ENCODE measurements around the gene STX11. TPM values are rescaled to one million over a fixed set of nuclear protein-coding genes. Genes with fewer than 3 reads are reported as not detected.

Gene STX11
- total RNA-seq, 1 experiment from 2014 or later = 0.69 TPM

DNA sequence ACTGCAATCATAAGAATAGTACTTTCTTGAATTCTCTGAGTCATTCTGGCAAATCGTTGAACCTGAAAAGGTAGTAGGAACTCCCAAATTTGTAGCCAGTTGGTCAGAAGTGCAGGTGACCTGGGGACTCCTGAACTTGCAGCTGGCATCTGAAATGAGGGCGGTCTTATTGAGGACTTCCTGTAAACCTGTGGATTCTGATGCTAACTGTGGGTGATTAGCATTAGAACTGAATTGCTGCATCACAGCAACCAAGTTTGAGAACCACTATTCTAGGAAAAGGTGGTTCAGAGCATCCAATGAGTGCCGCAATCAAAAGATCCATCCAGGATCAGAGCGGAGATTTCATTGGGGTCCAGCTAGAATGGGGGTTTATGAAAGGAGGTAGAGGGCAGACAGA is 84.6 kb downstream of the STX11 start:
- no peaks in the 10 kb centered on the region for H3K9me2 ChIP-seq (ENCODE audit: insufficient read depth)
- H3K4me2 ChIP-seq (ENCODE audit: low read length) = no peak overlapping the region
- BruUV-seq (replicated peaks) = no TSS peak
- CTCF ChIA-PET = no interaction called here
- intact Hi-C loops (cut with micrococcal nuclease) = no loop called here
- no peaks in the 10 kb centered on the region for H3K79me2 ChIP-seq (ENCODE audit: insufficient read depth, low read length)
- H3K27me3 ChIP-seq (ENCODE audit: insufficient read depth, low read length) = no peaks in the 10 kb centered on the region
- no peaks in the 10 kb centered on the region for H3K4me1 ChIP-seq (ENCODE audit: control insufficient read depth in 1 of 2, insufficient read depth in 2 of 2, low read length in 2 of 2)
- ATAC-seq = no peak
- H3K9me3 ChIP-seq (ENCODE audit: control insufficient read depth in 1 of 2, insufficient read depth in 1 of 2, low read depth in 1 of 2, low read length in 2 of 2) = no peaks in the 10 kb centered on the region
- POLR2A ChIA-PET = no interaction called here
- no peak for DNase-seq (ENCODE audit: low read depth, low spot score)
- H3K36me3 ChIP-seq (ENCODE audit: control insufficient read depth in 1 of 2, insufficient read depth in 2 of 2, low read length in 2 of 2) = no peaks in the 10 kb centered on the region
- H3K4me3 ChIP-seq (replicated peaks in 1 of 2; ENCODE audit: low read depth in 1 of 2, low read length in 2 of 2) = no peak overlapping the region
- TF ChIP-seq CEBPB (IDR thresholded peaks at IDR 0.05; ENCODE audit: low read depth) (no peak), POLR2A (IDR thresholded peaks at IDR 0.05; ENCODE audit: borderline replicate concordance, extremely low read depth, insufficient read depth, insufficient read length) (no peak), YY1 (IDR thresholded peaks at IDR 0.05; ENCODE audit: extremely low read depth, insufficient replicate concordance, low read depth, low read length) (no peak), RAD21 (IDR thresholded peaks at IDR 0.05; ENCODE audit: low read depth) (no peak), ELF1 (IDR thresholded peaks at IDR 0.05; ENCODE audit: borderline replicate concordance, low read depth) (no peak), EGR1 (IDR thresholded peaks at IDR 0.05; ENCODE audit: low read depth) (no peak), TCF7L2 (IDR thresholded peaks at IDR 0.05; ENCODE audit: borderline replicate concordance, extremely low read depth, insufficient read depth, insufficient read length) (no peak), MAX (IDR thresholded peaks at IDR 0.05) (no peak), EZH2 (IDR thresholded peaks at IDR 0.05) (no peak), POLR2AphosphoS5 (IDR thresholded peaks at IDR 0.05; ENCODE audit: low read depth, low read length) (no peak), EZH2phosphoT487 (IDR thresholded peaks at IDR 0.05; ENCODE audit: borderline replicate concordance) (no peak), JUND (IDR thresholded peaks at IDR 0.05) (no peak), CBX3 (IDR thresholded peaks at IDR 0.05; ENCODE audit: low read depth) (no peak), FOSL1 (IDR thresholded peaks at IDR 0.05; ENCODE audit: low read depth) (no peak), SIN3A (IDR thresholded peaks at IDR 0.05; ENCODE audit: low read depth) (no peak), ZNF274 (IDR thresholded peaks at IDR 0.05; ENCODE audit: low read depth, low read length) (no peak)
- TF ChIP-seq, protein P1, sequence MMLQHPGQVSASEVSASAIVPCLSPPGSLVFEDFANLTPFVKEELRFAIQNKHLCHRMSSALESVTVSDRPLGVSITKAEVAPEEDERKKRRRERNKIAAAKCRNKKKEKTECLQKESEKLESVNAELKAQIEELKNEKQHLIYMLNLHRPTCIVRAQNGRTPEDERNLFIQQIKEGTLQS (IDR thresholded peaks at IDR 0.05) = no peak
- TF ChIP-seq, protein P2, sequence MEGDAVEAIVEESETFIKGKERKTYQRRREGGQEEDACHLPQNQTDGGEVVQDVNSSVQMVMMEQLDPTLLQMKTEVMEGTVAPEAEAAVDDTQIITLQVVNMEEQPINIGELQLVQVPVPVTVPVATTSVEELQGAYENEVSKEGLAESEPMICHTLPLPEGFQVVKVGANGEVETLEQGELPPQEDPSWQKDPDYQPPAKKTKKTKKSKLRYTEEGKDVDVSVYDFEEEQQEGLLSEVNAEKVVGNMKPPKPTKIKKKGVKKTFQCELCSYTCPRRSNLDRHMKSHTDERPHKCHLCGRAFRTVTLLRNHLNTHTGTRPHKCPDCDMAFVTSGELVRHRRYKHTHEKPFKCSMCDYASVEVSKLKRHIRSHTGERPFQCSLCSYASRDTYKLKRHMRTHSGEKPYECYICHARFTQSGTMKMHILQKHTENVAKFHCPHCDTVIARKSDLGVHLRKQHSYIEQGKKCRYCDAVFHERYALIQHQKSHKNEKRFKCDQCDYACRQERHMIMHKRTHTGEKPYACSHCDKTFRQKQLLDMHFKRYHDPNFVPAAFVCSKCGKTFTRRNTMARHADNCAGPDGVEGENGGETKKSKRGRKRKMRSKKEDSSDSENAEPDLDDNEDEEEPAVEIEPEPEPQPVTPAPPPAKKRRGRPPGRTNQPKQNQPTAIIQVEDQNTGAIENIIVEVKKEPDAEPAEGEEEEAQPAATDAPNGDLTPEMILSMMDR (IDR thresholded peaks at IDR 0.05 in 2 of 3, conservative IDR thresholded peaks at IDR 0.05 in 1 of 3; ENCODE audit: borderline replicate concordance in 1 of 3, insufficient read depth in 1 of 3, low read depth in 2 of 3, low read length in 2 of 3) = no peak
- TF ChIP-seq, protein P3, sequence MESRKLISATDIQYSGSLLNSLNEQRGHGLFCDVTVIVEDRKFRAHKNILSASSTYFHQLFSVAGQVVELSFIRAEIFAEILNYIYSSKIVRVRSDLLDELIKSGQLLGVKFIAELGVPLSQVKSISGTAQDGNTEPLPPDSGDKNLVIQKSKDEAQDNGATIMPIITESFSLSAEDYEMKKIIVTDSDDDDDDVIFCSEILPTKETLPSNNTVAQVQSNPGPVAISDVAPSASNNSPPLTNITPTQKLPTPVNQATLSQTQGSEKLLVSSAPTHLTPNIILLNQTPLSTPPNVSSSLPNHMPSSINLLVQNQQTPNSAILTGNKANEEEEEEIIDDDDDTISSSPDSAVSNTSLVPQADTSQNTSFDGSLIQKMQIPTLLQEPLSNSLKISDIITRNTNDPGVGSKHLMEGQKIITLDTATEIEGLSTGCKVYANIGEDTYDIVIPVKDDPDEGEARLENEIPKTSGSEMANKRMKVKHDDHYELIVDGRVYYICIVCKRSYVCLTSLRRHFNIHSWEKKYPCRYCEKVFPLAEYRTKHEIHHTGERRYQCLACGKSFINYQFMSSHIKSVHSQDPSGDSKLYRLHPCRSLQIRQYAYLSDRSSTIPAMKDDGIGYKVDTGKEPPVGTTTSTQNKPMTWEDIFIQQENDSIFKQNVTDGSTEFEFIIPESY (IDR thresholded peaks at IDR 0.05; ENCODE audit: extremely low read depth, insufficient replicate concordance, low read length) = no peak
- TF ChIP-seq, protein P4, sequence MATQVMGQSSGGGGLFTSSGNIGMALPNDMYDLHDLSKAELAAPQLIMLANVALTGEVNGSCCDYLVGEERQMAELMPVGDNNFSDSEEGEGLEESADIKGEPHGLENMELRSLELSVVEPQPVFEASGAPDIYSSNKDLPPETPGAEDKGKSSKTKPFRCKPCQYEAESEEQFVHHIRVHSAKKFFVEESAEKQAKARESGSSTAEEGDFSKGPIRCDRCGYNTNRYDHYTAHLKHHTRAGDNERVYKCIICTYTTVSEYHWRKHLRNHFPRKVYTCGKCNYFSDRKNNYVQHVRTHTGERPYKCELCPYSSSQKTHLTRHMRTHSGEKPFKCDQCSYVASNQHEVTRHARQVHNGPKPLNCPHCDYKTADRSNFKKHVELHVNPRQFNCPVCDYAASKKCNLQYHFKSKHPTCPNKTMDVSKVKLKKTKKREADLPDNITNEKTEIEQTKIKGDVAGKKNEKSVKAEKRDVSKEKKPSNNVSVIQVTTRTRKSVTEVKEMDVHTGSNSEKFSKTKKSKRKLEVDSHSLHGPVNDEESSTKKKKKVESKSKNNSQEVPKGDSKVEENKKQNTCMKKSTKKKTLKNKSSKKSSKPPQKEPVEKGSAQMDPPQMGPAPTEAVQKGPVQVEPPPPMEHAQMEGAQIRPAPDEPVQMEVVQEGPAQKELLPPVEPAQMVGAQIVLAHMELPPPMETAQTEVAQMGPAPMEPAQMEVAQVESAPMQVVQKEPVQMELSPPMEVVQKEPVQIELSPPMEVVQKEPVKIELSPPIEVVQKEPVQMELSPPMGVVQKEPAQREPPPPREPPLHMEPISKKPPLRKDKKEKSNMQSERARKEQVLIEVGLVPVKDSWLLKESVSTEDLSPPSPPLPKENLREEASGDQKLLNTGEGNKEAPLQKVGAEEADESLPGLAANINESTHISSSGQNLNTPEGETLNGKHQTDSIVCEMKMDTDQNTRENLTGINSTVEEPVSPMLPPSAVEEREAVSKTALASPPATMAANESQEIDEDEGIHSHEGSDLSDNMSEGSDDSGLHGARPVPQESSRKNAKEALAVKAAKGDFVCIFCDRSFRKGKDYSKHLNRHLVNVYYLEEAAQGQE (IDR thresholded peaks at IDR 0.05; ENCODE audit: low read depth) = no peak
- no peak overlapping the region for H3K9ac ChIP-seq (ENCODE audit: low read length)
- H4K20me1 ChIP-seq (ENCODE audit: insufficient read depth) = no peaks in the 10 kb centered on the region
- H2AFZ ChIP-seq (ENCODE audit: low read depth, low read length, poor library complexity, severe bottlenecking) = no peak overlapping the region
- RAD21 ChIA-PET (ENCODE audit: low non-redundant PET in 1 of 2, low total read pairs in 2 of 2, uncharacterized antibody in 2 of 2, unreplicated experiment in 2 of 2) = no interaction called here
- H3K27ac ChIP-seq (ENCODE audit: low read depth, low read length) = no peak overlapping the region
